ENCODE results near the gene CDH5.

GRCh38 chr16:66440970-66441369, 74.5 kb downstream of the CDH5 start:
- TF ChIP-seq CTCF (IDR thresholded peaks at IDR 0.05) (no peak), POLR2A (IDR thresholded peaks at IDR 0.05) (no peak)

All from body of pancreas (tissue), 4 donors.